Measurements from ENCODE around the gene MAP2. TPM values are rescaled to one million over a fixed set of nuclear protein-coding genes. Genes with fewer than 3 reads are reported as not detected.

MAP2 gene
- total and polyA plus RNA-seq, 2 donors (not counting 3 experiments of a cell fraction or from before 2014, with no cell fraction given) = 19.4 to 46.1 TPM

DNA sequence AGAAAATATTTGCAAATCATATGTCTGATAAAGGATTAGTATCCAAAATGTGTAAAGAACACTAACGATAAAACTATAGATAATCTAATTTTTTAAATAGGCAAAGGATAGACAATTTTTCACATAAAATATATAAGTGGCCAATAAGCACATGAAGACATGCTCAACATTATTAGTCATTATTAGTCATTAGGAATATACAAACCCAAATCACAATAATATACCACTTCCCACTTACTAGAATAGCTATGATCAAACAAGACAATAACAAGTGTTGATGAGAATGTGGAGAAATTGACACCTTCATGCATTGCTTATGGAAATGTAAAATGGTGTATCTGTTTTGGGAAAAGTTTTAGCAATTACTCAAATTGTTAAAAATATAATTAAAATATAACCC, 12.6 kb upstream of the MAP2 start:
- no peak for FAIRE-seq
- H3K9me1 ChIP-seq (replicated peaks; ENCODE audit: control insufficient read depth, extremely low read depth, insufficient read depth, low read length) = no peaks in the 10 kb centered on the region
- no peaks in the 10 kb centered on the region for H3K4me1 ChIP-seq (ENCODE audit: control insufficient read depth, extremely low read depth, insufficient read depth, low read length)
- H4K20me1 ChIP-seq (replicated peaks; ENCODE audit: control insufficient read depth, extremely low read depth, insufficient read depth, low read length) = no peaks in the 10 kb centered on the region
- TF ChIP-seq FOS (IDR thresholded peaks at IDR 0.05; ENCODE audit: borderline replicate concordance, insufficient read depth, low read length) = peak; percentile 6
- no peak for TF ChIP-seq GATA2 (IDR thresholded peaks at IDR 0.05; ENCODE audit: insufficient read depth, insufficient read length, low read depth, low read length)
- POLR2A ChIA-PET = no interaction called here
- no peak overlapping the region for H2AFZ ChIP-seq (ENCODE audit: low read depth, low read length)
- DNase-seq (ENCODE audit: low read depth, low spot score) = no peak
- dilution Hi-C loops (cut with MboI; ENCODE audit: extremely low pct_ligation_motif_present, low sequenced_read_pairs) (no loop called here), intact Hi-C loops (cut with micrococcal nuclease) (no loop called here)
- no peak overlapping the region for H3K4me2 ChIP-seq (ENCODE audit: insufficient read depth, low read length)
- H3K27me3 ChIP-seq (ENCODE audit: control insufficient read depth in 2 of 2, insufficient read depth in 2 of 2, low read length in 2 of 2) = no peaks in the 10 kb centered on the region
- CTCF ChIA-PET = no interaction called here
- no TSS peak for BruUV-seq (replicated peaks)
- no peak overlapping the region for H3K4me3 ChIP-seq (replicated peaks in 1 of 3; ENCODE audit: insufficient read depth in 1 of 3, low read depth in 1 of 3, low read length in 3 of 3)
- H3K36me3 ChIP-seq (ENCODE audit: control insufficient read depth in 2 of 2, extremely low read depth in 1 of 2, insufficient read depth in 2 of 2, low read length in 2 of 2) = no peaks in the 10 kb centered on the region
- H3K9ac ChIP-seq (replicated peaks; ENCODE audit: extremely low read depth, insufficient read depth, low read length) = no peak overlapping the region
- H3K9me3 ChIP-seq (replicated peaks; ENCODE audit: control insufficient read depth, insufficient read depth, low read length) = no peaks in the 10 kb centered on the region
- no peak overlapping the region for H3K27ac ChIP-seq (ENCODE audit: insufficient read depth, low read depth, low read length)
- H3K79me2 ChIP-seq (ENCODE audit: control insufficient read depth, insufficient read depth, low read length) = no peaks in the 10 kb centered on the region

DNA sequence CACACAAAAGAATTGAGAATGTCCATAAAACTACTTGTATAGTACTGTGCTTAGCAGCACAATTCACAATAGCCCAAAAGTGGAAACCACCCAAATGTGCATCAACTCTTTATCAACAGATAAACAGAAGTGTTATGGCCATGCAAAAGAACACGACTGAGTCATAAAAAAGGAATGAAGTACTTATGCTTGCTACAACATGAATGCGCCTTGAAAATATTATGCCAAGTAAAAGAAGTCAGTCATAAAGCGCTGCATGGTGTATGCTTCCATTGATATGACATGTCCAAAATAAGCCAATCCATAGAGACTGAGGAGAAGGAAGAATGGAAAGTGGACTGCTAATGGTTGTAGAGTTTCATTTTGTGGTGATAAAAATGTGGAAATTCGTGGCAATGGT, 12.1 kb upstream of the MAP2 start:
- no peak for TF ChIP-seq EZH2 (IDR thresholded peaks at IDR 0.05; ENCODE audit: borderline replicate concordance, low read depth, low read length, severe bottlenecking)
- TF ChIP-seq FOS (IDR thresholded peaks at IDR 0.05; ENCODE audit: borderline replicate concordance, insufficient read depth, low read length) = no peak
- TF ChIP-seq POLR2AphosphoS5 (IDR thresholded peaks at IDR 0.05; ENCODE audit: insufficient read depth, low read depth, low read length) = no peak
- no peak for TF ChIP-seq POLR2A (IDR thresholded peaks at IDR 0.05; ENCODE audit: low read depth, low read length)
- TF ChIP-seq, protein P1, sequence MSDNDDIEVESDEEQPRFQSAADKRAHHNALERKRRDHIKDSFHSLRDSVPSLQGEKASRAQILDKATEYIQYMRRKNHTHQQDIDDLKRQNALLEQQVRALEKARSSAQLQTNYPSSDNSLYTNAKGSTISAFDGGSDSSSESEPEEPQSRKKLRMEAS (IDR thresholded peaks at IDR 0.05; ENCODE audit: insufficient read depth, insufficient read length) = no peak
- no peak for TF ChIP-seq MYC (IDR thresholded peaks at IDR 0.05; ENCODE audit: low read depth, low read length)
- TF ChIP-seq, protein P2, sequence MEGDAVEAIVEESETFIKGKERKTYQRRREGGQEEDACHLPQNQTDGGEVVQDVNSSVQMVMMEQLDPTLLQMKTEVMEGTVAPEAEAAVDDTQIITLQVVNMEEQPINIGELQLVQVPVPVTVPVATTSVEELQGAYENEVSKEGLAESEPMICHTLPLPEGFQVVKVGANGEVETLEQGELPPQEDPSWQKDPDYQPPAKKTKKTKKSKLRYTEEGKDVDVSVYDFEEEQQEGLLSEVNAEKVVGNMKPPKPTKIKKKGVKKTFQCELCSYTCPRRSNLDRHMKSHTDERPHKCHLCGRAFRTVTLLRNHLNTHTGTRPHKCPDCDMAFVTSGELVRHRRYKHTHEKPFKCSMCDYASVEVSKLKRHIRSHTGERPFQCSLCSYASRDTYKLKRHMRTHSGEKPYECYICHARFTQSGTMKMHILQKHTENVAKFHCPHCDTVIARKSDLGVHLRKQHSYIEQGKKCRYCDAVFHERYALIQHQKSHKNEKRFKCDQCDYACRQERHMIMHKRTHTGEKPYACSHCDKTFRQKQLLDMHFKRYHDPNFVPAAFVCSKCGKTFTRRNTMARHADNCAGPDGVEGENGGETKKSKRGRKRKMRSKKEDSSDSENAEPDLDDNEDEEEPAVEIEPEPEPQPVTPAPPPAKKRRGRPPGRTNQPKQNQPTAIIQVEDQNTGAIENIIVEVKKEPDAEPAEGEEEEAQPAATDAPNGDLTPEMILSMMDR (IDR thresholded peaks at IDR 0.05; ENCODE audit: extremely low read depth in 1 of 2, insufficient read depth in 1 of 2, low read depth in 1 of 2, low read length in 2 of 2) = no peak
- no peak for TF ChIP-seq GATA2 (IDR thresholded peaks at IDR 0.05; ENCODE audit: insufficient read depth, insufficient read length, low read depth, low read length)
- TF ChIP-seq JUN (IDR thresholded peaks at IDR 0.05; ENCODE audit: borderline replicate concordance, insufficient read depth, insufficient read length, low read depth) = no peak

More for the DNA sequence above, 12.1 kb upstream of the MAP2 start:
- Histone ChIP-seq H3K27me3 (ENCODE audit: control insufficient read depth in 2 of 2, insufficient read depth in 2 of 2, low read length in 2 of 2) (no peaks in the 10 kb centered on the region), H2AFZ (ENCODE audit: low read depth, low read length) (no peak overlapping the region), H3K4me1 (ENCODE audit: control insufficient read depth, extremely low read depth, insufficient read depth, low read length) (no peaks in the 10 kb centered on the region), H3K4me2 (ENCODE audit: insufficient read depth, low read length) (no peak overlapping the region), H3K4me3 (replicated peaks in 1 of 3; ENCODE audit: insufficient read depth in 1 of 3, low read depth in 1 of 3, low read length in 3 of 3) (no peak overlapping the region), H3K36me3 (ENCODE audit: control insufficient read depth in 2 of 2, extremely low read depth in 1 of 2, insufficient read depth in 2 of 2, low read length in 2 of 2) (no peaks in the 10 kb centered on the region), H4K20me1 (replicated peaks; ENCODE audit: control insufficient read depth, extremely low read depth, insufficient read depth, low read length) (no peaks in the 10 kb centered on the region), H3K9me1 (replicated peaks; ENCODE audit: control insufficient read depth, extremely low read depth, insufficient read depth, low read length) (no peaks in the 10 kb centered on the region), H3K9ac (replicated peaks; ENCODE audit: extremely low read depth, insufficient read depth, low read length) (no peak overlapping the region), H3K27ac (ENCODE audit: insufficient read depth, low read depth, low read length) (no peak overlapping the region), H3K9me3 (replicated peaks; ENCODE audit: control insufficient read depth, insufficient read depth, low read length) (no peaks in the 10 kb centered on the region), H3K79me2 (ENCODE audit: control insufficient read depth, insufficient read depth, low read length) (no peaks in the 10 kb centered on the region)
- dilution Hi-C loops (cut with MboI; ENCODE audit: extremely low pct_ligation_motif_present, low sequenced_read_pairs) = no loop called here
- CTCF ChIA-PET = no interaction called here
- POLR2A ChIA-PET = no interaction called here
- no peak for DNase-seq (ENCODE audit: low read depth, low spot score)
- no TSS peak for BruUV-seq (replicated peaks)
- intact Hi-C loops (cut with micrococcal nuclease) = no loop called here
- no peak for FAIRE-seq

All from endothelial cell of umbilical vein (primary cell).